ENCODE results near the gene DMRTB1. TPM values are rescaled to one million over a fixed set of nuclear protein-coding genes. Genes with fewer than 3 reads are reported as not detected.

The DMRTB1 gene
- total RNA-seq, 4 donors from 2014 or later = not detected

- H3K4me1 ChIP-seq = no peaks in the 10 kb centered on the region
- H3K27ac ChIP-seq = no peak overlapping the region
- H3K9me3 ChIP-seq = no peaks in the 10 kb centered on the region
- no peak for TF ChIP-seq CTCF (IDR thresholded peaks at IDR 0.05)
- TF ChIP-seq POLR2A (IDR thresholded peaks at IDR 0.05) = no peak
- no peak overlapping the region for H3K4me3 ChIP-seq
- no peaks in the 10 kb centered on the region for H3K27me3 ChIP-seq
- no peak for DNase-seq
- H3K36me3 ChIP-seq = no peaks in the 10 kb centered on the region
Measured at GRCh38 chr1:53506355-53507050, 47.3 kb downstream of the DMRTB1 start.

GRCh38 chr1:53507116-53507820 is 48.1 kb downstream of the DMRTB1 start:
- Histone ChIP-seq H3K27me3 (no peaks in the 10 kb centered on the region), H3K4me1 (no peaks in the 10 kb centered on the region), H3K27ac (no peak overlapping the region), H3K36me3 (no peaks in the 10 kb centered on the region), H3K4me3 (no peak overlapping the region), H3K9me3 (no peaks in the 10 kb centered on the region)
- TF ChIP-seq POLR2A (IDR thresholded peaks at IDR 0.05) = no peak
- TF ChIP-seq CTCF (IDR thresholded peaks at IDR 0.05) = no peak
- no peak for DNase-seq

GRCh38 chr1:53508056-53508990 is 49.1 kb downstream of the DMRTB1 start:
- Histone ChIP-seq H3K4me3 (no peak overlapping the region), H3K27ac (no peak overlapping the region), H3K4me1 (no peaks in the 10 kb centered on the region), H3K9me3 (no peaks in the 10 kb centered on the region), H3K27me3 (no peaks in the 10 kb centered on the region), H3K36me3 (no peaks in the 10 kb centered on the region)
- TF ChIP-seq CTCF (IDR thresholded peaks at IDR 0.05) (no peak), POLR2A (IDR thresholded peaks at IDR 0.05) (no peak)
- DNase-seq = no peak

- DNase-seq = no peak
- no peak overlapping the region for H3K27ac ChIP-seq
- no peaks in the 10 kb centered on the region for H3K4me1 ChIP-seq
- H3K4me3 ChIP-seq = no peak overlapping the region
- no peaks in the 10 kb centered on the region for H3K36me3 ChIP-seq
- TF ChIP-seq POLR2A (IDR thresholded peaks at IDR 0.05) (no peak), CTCF (IDR thresholded peaks at IDR 0.05) (no peak)
- H3K9me3 ChIP-seq = no peaks in the 10 kb centered on the region
- no peaks in the 10 kb centered on the region for H3K27me3 ChIP-seq
Measured at GRCh38 chr1:53508991-53509666, 49.9 kb downstream of the DMRTB1 start.

GRCh38 chr1:53509775-53510174 is 50.6 kb downstream of the DMRTB1 start:
- TF ChIP-seq POLR2A (IDR thresholded peaks at IDR 0.05) = no peak
- no peak for TF ChIP-seq CTCF (IDR thresholded peaks at IDR 0.05)
- Histone ChIP-seq H3K4me3 (no peak overlapping the region), H3K27me3 (no peaks in the 10 kb centered on the region), H3K9me3 (no peaks in the 10 kb centered on the region), H3K27ac (no peak overlapping the region), H3K36me3 (no peaks in the 10 kb centered on the region), H3K4me1 (no peaks in the 10 kb centered on the region)
- DNase-seq = no peak

Measured in Peyer's patch (tissue), 4 donors.